Ovary (tissue), 9 donors: ENCODE results near the gene PARD3. TPM values are rescaled to one million over a fixed set of nuclear protein-coding genes. Genes with fewer than 3 reads are reported as not detected.

Experiments used
- DNase-seq, 5 donors: peaks; one replicate each; pipeline ENCODE4 v3.0.0-alpha.2; 2019 to 2020
- H3K27ac ChIP-seq, 2 donors: fragments of 200-600 bp; one replicate each; pipeline versions ENCODE4 v1.5.1 to v1.8.0; 2019 to 2022
- H3K27me3 ChIP-seq: fragments of 200-600 bp; one replicate; pipeline ENCODE4 v1.8.0; 2022
- H3K36me3 ChIP-seq: fragments of 200-600 bp; sonication (generic); one replicate; pipeline ENCODE4 v1.5.1; 2019
- H3K4me1 ChIP-seq: one replicate; pipeline ENCODE4 v1.8.1; 2013; ENCODE audit warnings: mild to moderate bottlenecking, moderate library complexity; ENCODE audit not compliant: insufficient read depth
- H3K4me3 ChIP-seq: fragments of 200-600 bp; sonication (generic); one replicate; pipeline ENCODE4 v1.5.1; 2017
- H3K9me3 ChIP-seq, 2 donors: fragments of 200-600 bp in 1 of 2; sonication (generic) in 1 of 2; one replicate each; pipeline versions ENCODE4 v1.5.1 to v1.8.1; 2013 to 2019; ENCODE audit warnings: mild to moderate bottlenecking in 1 of 2, moderate library complexity in 1 of 2
- CTCF ChIP-seq, 3 donors: fragments of 450-650 bp in 2 of 3; fragments of 200-600 bp in 1 of 3; IDR thresholded peaks; one replicate each; pipeline versions ENCODE4 v1.5.1 to v1.8.0; 2016 to 2022; ENCODE audit warnings: antibody characterized with exemption in 3 of 3, mild to moderate bottlenecking in 1 of 3
- EP300 ChIP-seq: sonication (generic); formaldehyde crosslinking; IDR thresholded peaks from one replicate; pipeline ENCODE4 v1.6.1; 2017; ENCODE audit warnings: antibody characterized with exemption
- POLR2A ChIP-seq: fragments of 450-650 bp; IDR thresholded peaks from one replicate; pipeline ENCODE4 v1.6.1; 2017; ENCODE audit warnings: antibody characterized with exemption, mild to moderate bottlenecking, moderate library complexity
- WGBS, 3 donors: extraction: QIAGEN DNeasy Blood & Tissue Kit in 1 of 3; methylation state at CpG; one replicate each; pipeline versions ENCODE4 v1.1.5 to v1.1.7; 2013 to 2017; 5-methylcytosine and 5-hydroxymethylcytosine counted together
- intact Hi-C, 4 donors: fragments of 100-400 bp; cut with DNase I; formaldehyde crosslinking; loops; one replicate each; pipeline versions ENCODE4 v1.11.0 to v1.15.1; 2022 to 2023
- polyA plus RNA-seq, 2 donors: library from polyadenylated mRNA; stranded (reverse); fragments of 200-250 nt in 1 of 2; fragments of 350-450 nt in 1 of 2; fragmentation: Illumina TruSeq in 1 of 2; extraction: RNeasy Lipid Tissue Mini Kit (QIAGEN cat#74804) in 1 of 2; gene quantifications; one replicate each; pipeline ENCODE4 v1.2.3, GENCODE V29; 2013 to 2014
- total RNA-seq, 7 donors: library from RNA; depleted of rRNA in 2 of 7; stranded (reverse); fragments of >200 nt in 2 of 7; fragmentation: NEBNext Ultra II Directional in 3 of 7; extraction: Animal tissue kit (Norgen Biotek cat#: 25700) in 3 of 7; gene quantifications; one replicate each; pipeline versions ENCODE4 v1.1.0 to v1.2.4, GENCODE V29; 2016 to 2023
- donor health status: DM: no; HTN: no; CAD: no; lungs with moderate emphysema.
- donor health status: DM: no; HTN: no; CAD: no.
- donor health status: Bipolar disorder and iron deficiency.
- donor health status: DM: yes; HTN: yes; CAD: no.
- donor health status: DM: no; HTN: no; CAD: no.
- donor health status: DM: yes; HTN: yes; CAD: no.

PARD3 gene
- total and polyA plus RNA-seq, 9 donors, result 31.8 to 92.3 (median 67.1) TPM

GRCh38 chr10:34773636-34774630 lies 41.2 kb downstream of the PARD3 start:
- 54 to 58% (median 56%) methylated on average over 4 of the region's 4 CpGs for WGBS, 3 donors
- H3K27me3 ChIP-seq, result no peaks in the 10 kb centered on the region
- no peak overlapping the region for H3K27ac ChIP-seq
- no peak for DNase-seq
- H3K4me3 ChIP-seq, result no peak overlapping the region
- H3K9me3 ChIP-seq, result no peaks in the 10 kb centered on the region
- peaks cover 24% of the 10 kb centered on the region for H3K4me1 ChIP-seq
- TF ChIP-seq EP300 (no peak), POLR2A (no peak), CTCF (IDR thresholded peaks at IDR 0.05) (no peak)
- no peaks in the 10 kb centered on the region for H3K36me3 ChIP-seq
- intact Hi-C loops, result no loop called here

GRCh38 chr10:34771525-34771924 lies 43.6 kb downstream of the PARD3 start:
- no peak overlapping the region for H3K4me3 ChIP-seq
- DNase-seq, result no peak
- H3K27ac ChIP-seq, result no peak overlapping the region
- intact Hi-C loops, result no loop called here
- no peaks in the 10 kb centered on the region for H3K36me3 ChIP-seq
- 47 to 59% (median 54%) methylated on average over 4 of the region's 4 CpGs for WGBS, 3 donors
- no peak for TF ChIP-seq POLR2A
- TF ChIP-seq CTCF (IDR thresholded peaks at IDR 0.05), result no peak
- no peak for TF ChIP-seq EP300
- no peaks in the 10 kb centered on the region for H3K9me3 ChIP-seq
- H3K27me3 ChIP-seq, result no peaks in the 10 kb centered on the region
- peaks cover 24% of the 10 kb centered on the region for H3K4me1 ChIP-seq

- no peak overlapping the region for H3K4me3 ChIP-seq
- peaks cover 24% of the 10 kb centered on the region for H3K4me1 ChIP-seq
- H3K27ac ChIP-seq, result no peak overlapping the region
- no peak for DNase-seq
- WGBS, 3 donors, result 28 to 40% (median 28%) methylated on average over 3 of the region's 3 CpGs
- no peaks in the 10 kb centered on the region for H3K36me3 ChIP-seq
- intact Hi-C loops, result no loop called here
- no peaks in the 10 kb centered on the region for H3K9me3 ChIP-seq
- no peaks in the 10 kb centered on the region for H3K27me3 ChIP-seq
- no peak for TF ChIP-seq EP300
Measured at GRCh38 chr10:34771106-34771505, 44.0 kb downstream of the PARD3 start.

- Histone ChIP-seq H3K36me3 (no peaks in the 10 kb centered on the region), H3K4me3 (no peak overlapping the region), H3K27ac (no peak overlapping the region), H3K27me3 (no peaks in the 10 kb centered on the region), H3K9me3 (no peaks in the 10 kb centered on the region), H3K4me1 (peaks cover 23% of the 10 kb centered on the region)
- no peak for DNase-seq
- intact Hi-C loops, result no loop called here
- 50 to 75% (median 68%) methylated on average over 2 of the region's 2 CpGs for WGBS, 3 donors
- TF ChIP-seq CTCF (IDR thresholded peaks at IDR 0.05) (no peak), EP300 (no peak), POLR2A (no peak)
Measured at GRCh38 chr10:34769899-34770298, 45.2 kb downstream of the PARD3 start.

- no peak for TF ChIP-seq POLR2A
- no peak for TF ChIP-seq EP300
- no peak for TF ChIP-seq CTCF (IDR thresholded peaks at IDR 0.05)
- no peak for DNase-seq
- 83 to 89% (median 87%) methylated on average over 8 of the region's 8 CpGs for WGBS, 3 donors
- Histone ChIP-seq H3K27ac (no peak overlapping the region), H3K9me3 (no peaks in the 10 kb centered on the region), H3K27me3 (no peaks in the 10 kb centered on the region), H3K4me3 (no peak overlapping the region), H3K36me3 (no peaks in the 10 kb centered on the region), H3K4me1 (peaks cover 25% of the 10 kb centered on the region)
- intact Hi-C loops, result no loop called here
Measured at GRCh38 chr10:34768972-34769330, 46.1 kb downstream of the PARD3 start.
